GM19328 (cell line): ENCODE results near the gene EEF1B2.
"Not testable (repeated sequence)": the region's sequence is repeated elsewhere in the genome, so short reads cannot be mapped to it uniquely, and the experiment has no call there.

Experiments
- ATAC-seq: cut with Tn5 transposase; IDR thresholded peaks from one replicate; pipeline ENCODE4 v1.9.1; 2021; ENCODE audit warnings: mild to moderate bottlenecking, moderate library complexity; ENCODE audit not compliant: unreplicated experiment

EEF1B2 gene

DNA sequence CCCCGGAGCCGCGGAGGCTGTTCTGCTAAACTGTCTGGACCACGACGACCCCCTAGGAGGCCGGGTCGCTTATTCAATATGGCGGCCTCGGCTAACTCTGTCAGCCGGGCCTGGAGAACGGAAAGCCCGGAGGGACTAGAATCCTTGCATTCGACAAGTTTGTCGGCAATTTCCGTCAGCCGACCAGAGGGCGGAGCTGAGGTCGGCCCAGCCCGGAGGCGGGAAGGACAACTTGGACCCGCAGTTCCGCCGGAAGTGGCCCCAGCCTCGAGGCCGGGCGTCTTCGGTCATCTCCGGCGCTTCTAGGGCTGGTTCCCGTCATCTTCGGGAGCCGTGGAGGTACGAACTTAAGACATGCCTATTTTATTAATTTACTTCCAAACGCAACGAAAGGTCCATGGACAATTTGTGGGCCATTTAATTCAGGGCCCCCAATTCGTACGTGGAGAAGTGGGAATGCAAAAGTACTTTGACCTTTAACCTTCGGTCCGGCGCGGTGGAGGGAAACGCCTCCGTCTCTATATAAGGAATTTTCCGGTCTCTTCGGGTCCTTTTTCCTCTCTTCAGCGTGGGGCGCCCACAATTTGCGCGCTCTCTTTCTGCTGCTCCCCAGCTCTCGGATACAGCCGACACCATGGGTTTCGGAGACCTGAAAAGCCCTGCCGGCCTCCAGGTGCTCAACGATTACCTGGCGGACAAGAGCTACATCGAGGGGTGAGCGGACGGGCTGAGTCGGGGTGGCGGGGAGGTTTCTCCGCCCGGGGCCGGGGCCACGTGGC, at the start of gene EEF1B2, which contains the start of gene NDUFS1:
Gene EEF1B2, plus strand, starts transcription at position 550 of the 779 bp plus-strand sequence. Its CDS starts 85 bp downstream, at position 635.
Gene NDUFS1, minus strand, starts transcription at position 99 of the 779 bp plus-strand sequence. CDS start 5,766 bp downstream, outside the sequence.
- peak; percentile 87 for ATAC-seq

DNA sequence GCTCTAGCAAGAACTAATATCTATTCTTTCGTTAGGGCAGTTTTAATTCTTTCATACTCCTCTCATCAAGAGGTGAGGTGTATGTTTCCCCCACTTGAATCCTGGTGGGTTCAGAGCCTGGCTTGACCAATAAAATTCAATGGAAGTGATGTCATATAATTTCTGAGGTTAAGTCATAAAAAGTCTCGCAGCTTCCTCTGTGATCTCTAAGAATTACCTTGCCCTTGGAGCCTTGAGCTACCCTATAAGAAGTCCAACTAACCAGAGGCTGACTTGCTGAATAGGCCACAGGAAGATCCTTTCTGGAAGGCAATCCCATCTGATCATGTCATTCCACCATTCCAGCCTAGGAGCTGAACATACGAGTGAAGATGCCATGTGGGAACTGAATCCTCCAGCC, 47.6 kb upstream of the EEF1B2 start:
- no peak for ATAC-seq

DNA sequence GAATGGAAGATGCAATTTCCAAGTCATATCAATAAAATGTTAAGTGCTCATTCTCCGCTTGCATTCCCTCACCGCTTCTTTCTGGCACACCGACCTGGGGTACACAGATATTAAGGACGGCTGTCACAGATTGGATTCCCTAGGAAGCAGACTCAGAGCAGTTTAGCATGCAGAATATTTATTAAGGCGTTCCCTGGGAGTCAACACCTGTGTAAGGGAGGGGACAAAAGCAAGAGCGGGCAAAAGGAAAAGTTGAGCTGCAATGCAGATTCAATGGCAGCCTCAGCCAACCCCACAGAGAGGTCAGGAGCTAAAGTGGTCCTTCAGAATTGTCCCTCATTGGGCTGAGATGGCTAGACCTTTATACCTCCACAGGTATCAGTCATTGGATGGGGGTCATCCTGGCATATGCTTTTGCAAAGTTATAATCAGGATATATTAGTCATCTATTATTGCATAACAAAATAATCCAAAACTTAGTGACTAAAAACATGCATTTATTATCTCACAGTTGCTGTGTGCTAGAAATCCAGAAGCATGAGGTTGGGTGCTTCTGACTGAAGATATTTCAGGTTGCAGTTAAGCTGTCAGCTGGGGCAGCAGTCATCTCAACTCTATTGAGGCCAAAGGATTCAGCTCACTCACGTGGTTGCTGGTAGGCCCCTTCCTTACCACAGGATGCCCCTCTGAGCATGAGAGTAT, 46.7 kb upstream of the EEF1B2 start:
- ATAC-seq, result no peak

DNA sequence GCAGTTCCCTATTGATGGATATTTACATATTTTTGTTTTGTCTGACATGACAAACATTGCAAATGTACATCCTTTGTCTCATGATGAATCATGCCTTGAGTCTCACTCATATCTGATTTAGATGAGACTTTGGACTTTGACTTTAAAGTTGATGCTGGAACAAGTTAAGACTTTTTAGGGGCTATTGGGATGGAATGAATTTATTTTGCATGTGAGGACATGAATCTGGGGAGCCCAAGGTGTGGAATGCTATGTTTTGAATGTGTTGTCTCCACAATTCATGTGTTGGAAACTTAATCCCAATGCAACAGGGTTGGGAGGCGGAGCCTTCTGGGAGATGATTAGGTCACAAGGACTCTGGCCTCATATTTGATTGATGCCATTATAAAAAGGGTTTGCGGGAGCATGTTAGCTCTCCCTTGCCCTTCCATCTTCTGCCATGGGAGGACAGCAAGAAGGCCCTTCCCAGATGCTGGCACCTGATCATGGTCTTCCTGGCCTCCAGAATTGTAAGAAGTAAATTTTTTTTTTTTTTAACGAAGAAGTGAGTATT, 44.6 kb upstream of the EEF1B2 start:
- no peak for ATAC-seq

DNA sequence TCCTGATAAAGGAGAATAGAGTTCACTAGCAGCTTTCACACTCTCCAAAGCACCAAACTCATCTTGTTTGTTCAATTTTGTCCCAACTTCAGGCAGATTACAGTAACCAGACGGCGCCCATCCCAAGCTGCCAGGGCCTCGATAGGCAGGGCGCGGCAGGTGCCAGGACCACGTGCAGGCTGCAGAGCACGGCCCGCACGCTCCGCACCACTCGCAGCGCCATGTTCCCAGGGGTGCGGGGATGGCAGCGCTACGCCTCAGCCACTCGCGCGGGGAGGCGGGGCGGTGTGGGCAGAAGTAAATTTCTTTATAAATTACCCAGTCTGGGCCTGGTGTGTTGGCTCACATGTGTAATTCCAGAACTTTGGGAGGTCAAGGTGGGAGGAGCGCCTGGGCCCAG, 43.4 kb upstream of the EEF1B2 start:
- no peak for ATAC-seq

DNA sequence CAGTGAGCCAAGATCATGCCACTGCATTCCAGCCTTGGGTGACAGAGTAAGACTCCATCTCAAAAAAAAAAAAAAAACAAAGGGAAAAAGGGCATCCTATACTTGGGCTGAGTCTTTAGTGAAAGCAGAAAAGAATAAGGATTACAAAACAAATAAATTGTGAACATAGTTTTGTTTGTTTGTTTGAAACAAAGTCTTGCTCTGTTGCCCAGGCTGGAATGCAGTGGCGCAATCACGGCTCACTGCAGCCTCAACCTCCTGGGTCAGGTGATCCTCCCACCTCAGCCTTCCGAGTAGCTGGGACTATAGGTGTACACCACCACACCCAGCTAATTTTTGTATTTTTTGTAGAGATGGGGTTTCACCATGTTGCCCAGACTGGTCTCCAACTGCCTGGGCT, 37.1 kb upstream of the EEF1B2 start:
- ATAC-seq, result not testable (repeated sequence)

DNA sequence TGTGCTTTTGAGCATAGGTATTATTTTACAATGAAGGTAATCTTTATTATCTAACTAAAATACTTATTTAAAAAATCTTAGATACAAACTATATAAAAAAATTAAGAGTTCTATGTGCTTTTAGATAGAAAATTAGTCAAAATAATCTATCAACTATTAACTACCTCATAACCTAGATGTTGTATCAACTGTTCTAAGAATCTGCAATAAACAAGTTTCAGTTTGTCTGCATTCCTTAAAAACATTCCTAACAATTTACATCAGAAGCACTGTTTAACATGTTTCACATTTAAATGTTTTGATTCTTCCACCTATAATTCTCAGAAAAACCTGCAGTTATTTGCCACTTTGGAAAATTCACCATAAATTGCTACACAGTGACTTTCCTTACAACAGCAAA, 33.8 kb upstream of the EEF1B2 start:
- ATAC-seq, result no peak

DNA sequence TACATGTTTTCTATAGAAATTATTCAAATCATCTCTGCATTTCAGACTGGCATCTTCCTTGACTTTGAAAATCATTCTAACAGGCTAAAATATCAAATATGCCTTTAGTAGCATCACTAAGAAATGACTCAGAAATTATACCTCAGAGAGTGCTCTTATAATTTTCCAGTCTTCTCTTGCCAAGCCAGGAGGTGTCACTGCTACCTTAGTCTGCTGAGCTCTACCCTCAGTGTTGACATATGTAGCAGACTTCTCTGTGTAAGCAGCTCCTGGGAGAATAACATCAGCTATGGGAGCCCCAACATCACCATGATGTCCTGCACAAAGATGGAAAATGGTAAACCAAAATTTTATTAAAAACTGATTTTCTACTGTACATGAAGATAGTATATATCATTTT, 32.0 kb upstream of the EEF1B2 start:
- ATAC-seq, result no peak

DNA sequence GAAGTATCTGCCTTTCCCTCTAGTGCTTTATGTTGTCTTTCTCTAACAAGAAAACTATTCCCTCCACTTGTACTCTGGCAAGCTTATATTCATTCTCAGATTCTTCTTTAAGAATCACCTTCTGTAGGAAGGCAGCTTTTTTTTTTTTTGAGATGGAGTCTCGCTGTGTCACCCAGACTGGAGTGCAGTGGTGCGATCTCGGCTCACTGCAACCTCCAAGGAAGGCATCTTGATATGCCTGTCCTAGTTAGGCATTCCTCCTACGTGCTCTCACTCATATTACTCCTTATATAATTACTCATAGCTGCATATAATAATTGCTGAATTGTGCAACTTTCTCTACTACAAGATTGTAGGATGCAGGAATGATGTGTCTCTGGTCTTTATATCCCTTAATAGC, 16.2 kb upstream of the EEF1B2 start:
- no peak for ATAC-seq

DNA sequence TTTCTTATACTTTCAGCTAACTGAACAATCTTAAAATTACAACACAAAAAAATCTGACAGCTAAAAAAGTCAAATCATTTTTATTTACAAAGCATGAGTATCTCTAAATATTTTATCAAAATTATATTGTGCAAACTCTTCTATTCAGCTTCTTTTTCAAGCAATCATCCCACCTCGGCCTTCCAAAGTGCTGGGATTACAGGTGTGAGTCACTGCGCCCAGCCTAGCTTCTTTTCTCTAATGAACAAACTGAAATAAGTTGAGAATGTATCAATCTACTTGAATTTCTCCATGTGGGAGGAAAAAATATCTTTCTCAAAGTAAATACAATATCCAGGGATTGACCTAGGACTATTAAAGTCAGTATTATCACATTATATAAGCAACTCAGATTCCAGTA, 15.3 kb upstream of the EEF1B2 start:
- no peak for ATAC-seq

DNA sequence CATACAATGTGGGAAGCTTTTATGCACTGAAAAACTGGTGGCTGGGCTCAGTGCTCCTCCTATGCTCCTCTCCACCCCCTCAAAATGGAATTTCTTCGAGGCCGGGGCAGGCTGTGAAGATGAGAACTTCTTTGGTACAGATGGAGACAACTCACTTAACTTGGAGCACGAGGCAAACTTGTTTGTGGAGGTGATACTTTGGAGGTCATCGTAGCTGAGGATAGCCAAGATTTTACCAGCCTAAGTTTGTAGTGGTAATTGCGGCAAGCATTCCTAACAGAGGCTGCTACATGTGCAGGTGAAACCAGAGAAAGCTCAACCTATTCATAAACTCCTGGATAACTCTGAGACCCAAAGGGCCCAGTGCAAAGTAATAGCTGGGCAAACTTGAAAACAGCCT, 14.0 kb upstream of the EEF1B2 start:
- ATAC-seq, result no peak

DNA sequence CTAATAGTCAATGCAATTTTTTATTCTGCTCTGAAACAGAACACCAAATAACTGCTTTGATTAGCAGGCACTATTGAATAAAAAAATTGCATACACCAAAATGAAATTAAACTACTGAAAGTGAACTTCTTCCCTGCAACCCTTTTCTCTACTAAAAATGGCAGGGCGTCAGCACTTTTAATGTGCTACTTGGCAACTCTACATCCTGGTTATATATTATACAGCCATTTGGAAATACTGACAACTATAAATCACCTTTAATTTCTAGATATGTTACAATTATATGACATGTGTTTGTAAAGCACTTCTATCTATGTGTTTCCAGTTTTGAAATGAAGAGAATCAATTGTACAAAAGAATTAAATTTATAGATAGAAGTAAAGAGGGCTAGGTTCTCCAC, 10.4 kb upstream of the EEF1B2 start:
- ATAC-seq, result no peak

DNA sequence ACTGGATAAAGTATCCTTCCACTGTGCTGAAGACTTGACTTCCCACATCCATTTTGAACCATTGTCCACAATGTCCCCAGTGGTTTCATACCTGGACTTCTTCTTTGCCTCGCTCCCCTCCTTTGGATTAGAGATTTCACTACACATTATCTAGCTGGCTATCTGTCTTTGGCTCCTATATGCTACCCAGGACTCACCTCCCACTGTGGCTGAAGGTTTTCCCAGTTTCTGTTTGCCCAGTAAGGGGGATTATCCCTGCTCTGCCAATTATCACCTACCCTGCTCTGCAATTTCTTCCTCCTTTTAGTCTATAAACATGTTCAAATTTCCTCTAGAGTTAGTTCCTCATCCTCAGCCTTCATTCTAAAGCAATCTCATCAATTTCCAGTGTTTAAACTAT, 9.5 kb upstream of the EEF1B2 start:
- ATAC-seq, result no peak

DNA sequence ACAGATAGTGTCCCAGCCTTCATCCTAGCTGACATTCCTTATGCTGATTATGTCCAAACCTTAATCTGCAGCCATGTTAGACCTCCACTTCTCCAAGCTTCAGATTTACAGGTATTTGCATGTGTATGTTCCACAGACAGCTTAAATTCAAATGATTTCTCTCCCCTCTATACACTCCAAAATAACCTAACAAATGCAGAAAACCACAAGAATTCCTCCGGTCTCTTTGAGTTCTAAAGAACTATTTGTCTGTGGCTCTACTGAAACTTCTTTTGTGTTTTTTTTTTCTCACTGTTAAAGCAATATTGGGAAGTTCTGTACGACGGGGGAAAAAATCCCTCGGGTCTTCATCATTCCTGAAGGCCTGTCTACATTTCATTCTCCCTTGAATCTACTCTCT, 9.1 kb upstream of the EEF1B2 start:
- no peak for ATAC-seq

DNA sequence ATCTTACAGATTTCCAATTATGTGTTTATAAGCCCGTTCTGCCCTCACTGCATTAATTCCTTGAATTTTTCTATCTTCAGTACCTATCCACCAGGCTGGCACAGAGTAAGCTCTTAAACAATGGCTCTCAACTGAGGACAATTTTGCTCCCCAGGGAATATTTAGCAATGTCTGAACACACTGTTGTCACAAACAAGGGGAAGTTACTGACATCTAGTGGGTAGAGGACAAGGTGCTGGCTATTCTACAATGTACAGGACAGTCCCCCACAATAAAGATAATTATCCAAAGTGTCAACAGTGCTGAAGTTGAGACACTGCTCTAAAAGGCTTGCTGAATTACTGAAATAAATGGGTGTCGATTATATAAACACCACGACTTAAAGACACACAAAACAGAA, 5.5 kb upstream of the EEF1B2 start:
- no peak for ATAC-seq

DNA sequence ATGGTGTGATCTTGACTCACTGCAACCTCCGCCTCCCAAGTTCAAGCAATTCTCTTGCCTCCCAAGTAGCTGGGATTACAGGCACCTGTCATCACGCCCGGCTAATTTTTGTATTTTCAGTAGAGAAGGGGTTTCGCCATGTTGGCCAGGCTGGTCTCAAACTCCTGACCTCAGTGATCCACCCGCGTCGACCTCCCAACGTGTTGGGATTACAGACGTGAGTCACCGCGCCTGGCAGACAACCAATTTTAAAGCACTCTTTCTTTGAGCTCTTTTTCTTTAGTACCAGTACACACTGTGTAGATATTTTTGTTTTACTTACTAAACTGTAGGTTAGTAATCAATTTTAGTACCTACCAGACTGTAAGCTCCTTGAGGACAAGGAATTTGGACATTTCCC, 2.7 kb upstream of the EEF1B2 start:
- ATAC-seq, result not testable (repeated sequence)

DNA sequence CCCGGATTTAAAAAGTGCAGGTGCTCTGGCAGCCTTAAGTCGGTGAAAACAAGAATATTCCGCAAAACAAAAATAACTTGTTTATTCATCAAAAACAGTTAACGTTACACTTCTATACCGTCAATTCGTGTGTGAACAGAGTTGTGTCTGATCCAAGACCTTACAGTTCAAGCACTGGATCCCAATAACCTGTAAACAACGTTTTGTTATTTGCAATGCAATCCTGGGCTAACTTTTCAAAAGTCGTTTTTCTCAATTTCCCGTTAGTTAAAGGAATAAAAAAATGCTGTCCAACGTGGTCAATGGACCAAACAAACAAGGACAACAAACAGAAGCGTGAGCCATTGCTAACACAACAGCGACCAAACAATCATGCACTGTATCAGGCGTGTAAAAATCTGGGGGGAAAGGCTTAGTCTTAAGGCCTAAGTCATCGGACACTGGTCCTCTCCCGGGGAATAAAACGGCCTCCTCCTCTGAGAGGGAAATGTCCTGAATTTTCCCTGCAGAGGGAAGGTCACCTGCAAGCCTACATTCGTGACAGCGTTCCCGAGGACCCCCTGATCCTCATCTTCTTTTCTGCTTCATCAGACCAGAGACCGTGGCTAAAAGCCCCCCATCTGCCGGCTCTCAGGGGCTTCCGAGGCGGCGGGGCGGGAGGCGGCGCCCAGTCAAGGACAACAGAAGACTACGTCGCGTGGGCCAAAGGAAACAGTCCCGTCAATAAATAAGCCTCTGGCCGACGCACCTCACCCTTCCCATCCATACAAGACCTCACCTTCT, 941 bp upstream of the EEF1B2 start:
- ATAC-seq, result peak; percentile 10

DNA sequence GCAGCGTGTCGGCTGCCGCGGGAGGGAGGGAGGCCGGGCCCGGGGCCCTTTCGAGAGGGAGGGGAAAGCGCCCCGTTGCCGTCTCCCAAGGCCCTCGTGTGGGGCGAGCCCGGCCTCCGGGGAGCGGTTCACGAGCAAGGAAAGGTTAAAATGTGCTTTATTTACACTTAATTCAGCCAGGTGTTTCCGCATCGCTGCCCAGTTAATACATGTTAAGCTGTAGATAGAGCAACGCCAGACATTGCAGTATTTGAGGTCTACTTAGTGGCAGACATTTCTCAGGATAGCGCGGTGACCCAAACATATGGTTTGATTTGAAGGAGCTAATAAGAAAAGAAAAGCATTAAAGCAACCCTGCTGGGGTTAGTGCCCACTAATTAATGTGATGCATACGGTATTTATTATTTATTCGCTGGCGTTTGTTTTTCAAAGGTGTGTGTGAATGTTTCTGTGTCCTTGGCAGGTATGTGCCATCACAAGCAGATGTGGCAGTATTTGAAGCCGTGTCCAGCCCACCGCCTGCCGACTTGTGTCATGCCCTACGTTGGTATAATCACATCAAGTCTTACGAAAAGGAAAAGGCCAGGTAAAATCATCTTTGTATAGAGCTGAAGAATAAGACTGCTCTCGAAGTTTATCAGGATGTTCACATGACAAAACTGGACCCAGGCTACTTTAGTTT, 571 bp downstream of the EEF1B2 start:
- peak; percentile 46 for ATAC-seq

DNA sequence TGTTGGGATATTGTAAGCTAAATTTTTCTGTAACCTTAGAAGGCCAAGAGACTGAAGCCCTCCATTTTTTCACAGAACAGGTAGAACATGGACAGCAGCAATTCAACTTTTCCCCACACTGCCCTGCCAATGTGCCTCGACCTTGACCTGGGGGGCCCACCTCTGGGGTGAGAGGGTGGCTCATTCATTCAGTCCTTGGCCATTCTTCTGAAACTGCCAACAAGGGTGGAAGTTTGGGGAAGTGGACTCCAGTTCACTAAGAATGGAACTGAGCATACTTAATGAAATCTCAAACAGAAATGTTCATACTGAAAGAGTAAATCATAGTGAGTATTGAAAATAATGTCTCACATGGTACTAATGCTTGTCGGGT, 1.1 kb downstream of the EEF1B2 start:
- no peak for ATAC-seq

DNA sequence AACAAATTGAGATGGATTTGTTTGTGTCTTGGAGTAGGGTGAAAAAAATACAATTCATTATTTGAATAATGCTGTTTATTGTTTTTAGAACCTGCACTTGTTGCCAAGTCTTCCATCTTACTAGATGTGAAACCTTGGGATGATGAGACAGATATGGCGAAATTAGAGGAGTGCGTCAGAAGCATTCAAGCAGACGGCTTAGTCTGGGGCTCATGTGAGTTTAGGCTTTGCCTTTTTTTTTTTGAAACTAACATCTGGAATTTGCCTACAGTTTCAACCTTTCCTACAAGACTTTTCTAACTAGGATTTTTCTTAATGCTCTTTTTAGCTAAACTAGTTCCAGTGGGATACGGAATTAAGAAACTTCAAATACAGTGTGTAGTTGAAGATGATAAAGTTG, 2.7 kb downstream of the EEF1B2 start:
- ATAC-seq, result not testable (repeated sequence)
